ENCODE measurements around the gene DLG1. TPM values are rescaled to one million over a fixed set of nuclear protein-coding genes. Genes with fewer than 3 reads are reported as not detected.

Gene DLG1
- total RNA-seq, 1 experiment from 2014 or later = 89.8 TPM

DNA sequence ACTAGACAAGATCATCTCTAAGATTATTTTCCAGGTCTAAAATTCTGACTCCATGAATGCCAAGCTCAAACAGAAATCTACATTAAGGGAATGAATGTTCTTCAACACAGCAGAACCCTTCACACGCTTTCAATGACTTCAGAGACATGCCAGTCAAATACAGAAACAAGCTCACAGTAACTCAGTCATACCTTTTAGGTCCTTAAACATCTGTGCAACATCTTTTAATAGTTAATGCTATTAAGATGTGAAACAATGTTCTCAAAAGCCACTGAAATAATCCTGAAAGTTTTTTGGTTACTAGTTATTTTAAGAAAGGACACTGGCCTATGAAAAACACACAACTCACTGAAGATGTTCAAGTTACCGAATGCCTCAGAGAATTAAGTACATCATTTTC is 2.5 kb downstream of the DLG1 start:
- Histone ChIP-seq H3K4me1 (ENCODE audit: control insufficient read depth in 1 of 2, insufficient read depth in 2 of 2, low read length in 2 of 2) (peaks cover 11 to 17% of the 10 kb centered on the region in 2 experiments; a peak in 3 of 4 replicates), H4K20me1 (ENCODE audit: insufficient read depth) (no peaks in the 10 kb centered on the region; the same call in 1 of the 2 replicates), H3K4me2 (ENCODE audit: low read length) (no peak overlapping the region), H3K9ac (ENCODE audit: low read length) (no peak overlapping the region), H3K9me3 (ENCODE audit: control insufficient read depth in 1 of 2, insufficient read depth in 1 of 2, low read depth in 1 of 2, low read length in 2 of 2) (no peaks in the 10 kb centered on the region), H3K4me3 (replicated peaks in 1 of 2; ENCODE audit: low read depth in 1 of 2, low read length in 2 of 2) (no peak overlapping the region), H3K27me3 (ENCODE audit: insufficient read depth, low read length) (no peaks in the 10 kb centered on the region), H3K36me3 (ENCODE audit: control insufficient read depth in 1 of 2, insufficient read depth in 2 of 2, low read length in 2 of 2) (peaks cover 15 to 18% of the 10 kb centered on the region in 2 experiments), H3K79me2 (ENCODE audit: insufficient read depth, low read length) (peaks cover 68% of the 10 kb centered on the region), H2AFZ (ENCODE audit: low read depth, low read length, poor library complexity, severe bottlenecking) (no peak overlapping the region), H3K27ac (ENCODE audit: low read depth, low read length) (no peak overlapping the region), H3K9me2 (ENCODE audit: insufficient read depth) (no peaks in the 10 kb centered on the region)
- no TSS peak for BruUV-seq (replicated peaks)
- DNase-seq (ENCODE audit: low read depth, low spot score) (no peak), ATAC-seq (no peak)
- no peak for TF ChIP-seq ELF1 (IDR thresholded peaks at IDR 0.05; ENCODE audit: borderline replicate concordance, low read depth)
- TF ChIP-seq SP1 (IDR thresholded peaks at IDR 0.05; ENCODE audit: low read depth) = no peak
- TF ChIP-seq, protein P1, sequence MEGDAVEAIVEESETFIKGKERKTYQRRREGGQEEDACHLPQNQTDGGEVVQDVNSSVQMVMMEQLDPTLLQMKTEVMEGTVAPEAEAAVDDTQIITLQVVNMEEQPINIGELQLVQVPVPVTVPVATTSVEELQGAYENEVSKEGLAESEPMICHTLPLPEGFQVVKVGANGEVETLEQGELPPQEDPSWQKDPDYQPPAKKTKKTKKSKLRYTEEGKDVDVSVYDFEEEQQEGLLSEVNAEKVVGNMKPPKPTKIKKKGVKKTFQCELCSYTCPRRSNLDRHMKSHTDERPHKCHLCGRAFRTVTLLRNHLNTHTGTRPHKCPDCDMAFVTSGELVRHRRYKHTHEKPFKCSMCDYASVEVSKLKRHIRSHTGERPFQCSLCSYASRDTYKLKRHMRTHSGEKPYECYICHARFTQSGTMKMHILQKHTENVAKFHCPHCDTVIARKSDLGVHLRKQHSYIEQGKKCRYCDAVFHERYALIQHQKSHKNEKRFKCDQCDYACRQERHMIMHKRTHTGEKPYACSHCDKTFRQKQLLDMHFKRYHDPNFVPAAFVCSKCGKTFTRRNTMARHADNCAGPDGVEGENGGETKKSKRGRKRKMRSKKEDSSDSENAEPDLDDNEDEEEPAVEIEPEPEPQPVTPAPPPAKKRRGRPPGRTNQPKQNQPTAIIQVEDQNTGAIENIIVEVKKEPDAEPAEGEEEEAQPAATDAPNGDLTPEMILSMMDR (IDR thresholded peaks at IDR 0.05 in 2 of 3, conservative IDR thresholded peaks at IDR 0.05 in 1 of 3; ENCODE audit: borderline replicate concordance in 1 of 3, insufficient read depth in 1 of 3, low read depth in 2 of 3, low read length in 2 of 3) = no peak
- TF ChIP-seq ZFX (IDR thresholded peaks at IDR 0.05) = no peak
- TF ChIP-seq FOSL1 (IDR thresholded peaks at IDR 0.05; ENCODE audit: low read depth) = no peak
- no peak for TF ChIP-seq TCF7L2 (IDR thresholded peaks at IDR 0.05; ENCODE audit: borderline replicate concordance, extremely low read depth, insufficient read depth, insufficient read length)
- no peak for TF ChIP-seq POLR2AphosphoS5 (IDR thresholded peaks at IDR 0.05; ENCODE audit: low read depth, low read length)
- intact Hi-C loops (cut with micrococcal nuclease) = loop anchor here (5.0 kb wide), 1 partner anchor 161 kb away; no protein-coding TSS in a partner anchor
- ChIA-PET CTCF (no interaction called here), POLR2A (no interaction called here), RAD21 (ENCODE audit: low non-redundant PET in 1 of 2, low total read pairs in 2 of 2, uncharacterized antibody in 2 of 2, unreplicated experiment in 2 of 2) (no interaction called here)

DNA sequence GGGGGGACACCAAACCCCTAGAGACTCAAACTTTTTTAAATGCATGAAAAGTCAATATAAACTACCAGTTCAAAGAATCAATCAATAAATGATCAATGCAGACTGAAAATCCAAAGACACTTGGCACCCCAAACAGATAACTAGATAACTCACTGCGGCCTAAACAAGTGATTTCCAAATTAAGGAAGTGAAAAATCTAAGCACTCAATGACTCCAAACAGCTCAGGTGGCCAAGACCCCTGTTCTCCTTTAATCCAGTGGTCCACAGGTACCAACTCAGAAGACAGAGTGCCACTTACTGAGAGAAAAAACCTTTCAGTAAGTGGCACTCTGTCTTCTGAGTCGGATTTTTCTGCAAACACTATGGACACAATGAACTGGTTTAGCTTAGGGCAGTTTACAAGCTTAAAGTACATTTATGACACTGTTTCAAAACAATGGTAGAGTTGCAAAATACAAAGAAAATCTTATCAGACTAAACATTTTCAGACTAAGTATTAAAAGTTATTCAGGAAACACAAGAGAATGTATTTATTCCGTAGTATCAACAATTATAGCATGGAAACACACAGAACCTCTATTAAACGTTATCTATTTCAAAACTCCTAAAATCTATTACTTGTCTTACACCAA is 4.7 kb downstream of the DLG1 start:
- DNase-seq (ENCODE audit: low read depth, low spot score) (no peak), ATAC-seq (no peak)
- Histone ChIP-seq H2AFZ (ENCODE audit: low read depth, low read length, poor library complexity, severe bottlenecking) (no peak overlapping the region), H3K4me3 (replicated peaks in 1 of 2; ENCODE audit: low read depth in 1 of 2, low read length in 2 of 2) (no peak overlapping the region), H3K36me3 (ENCODE audit: control insufficient read depth in 1 of 2, insufficient read depth in 2 of 2, low read length in 2 of 2) (peaks cover 22% of the 10 kb centered on the region in 2 experiments), H3K9me3 (ENCODE audit: control insufficient read depth in 1 of 2, insufficient read depth in 1 of 2, low read depth in 1 of 2, low read length in 2 of 2) (no peaks in the 10 kb centered on the region), H3K27ac (ENCODE audit: low read depth, low read length) (no peak overlapping the region), H3K4me2 (ENCODE audit: low read length) (no peak overlapping the region), H3K4me1 (ENCODE audit: control insufficient read depth in 1 of 2, insufficient read depth in 2 of 2, low read length in 2 of 2) (peaks cover 5% of the 10 kb centered on the region in 2 experiments; a peak in 2 of 4 replicates), H4K20me1 (ENCODE audit: insufficient read depth) (no peaks in the 10 kb centered on the region; the same call in 1 of the 2 replicates), H3K27me3 (ENCODE audit: insufficient read depth, low read length) (no peaks in the 10 kb centered on the region), H3K9ac (ENCODE audit: low read length) (no peak overlapping the region), H3K9me2 (ENCODE audit: insufficient read depth) (no peaks in the 10 kb centered on the region), H3K79me2 (ENCODE audit: insufficient read depth, low read length) (peaks cover 90% of the 10 kb centered on the region)
- CTCF ChIA-PET = no interaction called here
- intact Hi-C loops (cut with micrococcal nuclease) = no loop called here
- RAD21 ChIA-PET (ENCODE audit: low non-redundant PET in 1 of 2, low total read pairs in 2 of 2, uncharacterized antibody in 2 of 2, unreplicated experiment in 2 of 2) = no interaction called here
- POLR2A ChIA-PET = no interaction called here
- no TSS peak for BruUV-seq (replicated peaks)
- TF ChIP-seq EZH2 (IDR thresholded peaks at IDR 0.05) = no peak
- no peak for TF ChIP-seq CEBPB (IDR thresholded peaks at IDR 0.05; ENCODE audit: low read depth)
- no peak for TF ChIP-seq ZNF274 (IDR thresholded peaks at IDR 0.05; ENCODE audit: low read depth, low read length)
- TF ChIP-seq MAX (IDR thresholded peaks at IDR 0.05) = no peak
- no peak for TF ChIP-seq POLR2AphosphoS5 (IDR thresholded peaks at IDR 0.05; ENCODE audit: low read depth, low read length)
- TF ChIP-seq EGR1 (IDR thresholded peaks at IDR 0.05; ENCODE audit: low read depth) = no peak
- no peak for TF ChIP-seq EZH2phosphoT487 (IDR thresholded peaks at IDR 0.05; ENCODE audit: borderline replicate concordance)
- no peak for TF ChIP-seq CBX3 (IDR thresholded peaks at IDR 0.05; ENCODE audit: low read depth)
- no peak for TF ChIP-seq RAD21 (IDR thresholded peaks at IDR 0.05; ENCODE audit: low read depth)
- TF ChIP-seq JUND (IDR thresholded peaks at IDR 0.05) = no peak
- no peak for TF ChIP-seq POLR2A (IDR thresholded peaks at IDR 0.05; ENCODE audit: borderline replicate concordance, extremely low read depth, insufficient read depth, insufficient read length)
- no peak for TF ChIP-seq SIN3A (IDR thresholded peaks at IDR 0.05; ENCODE audit: low read depth)

All from HCT116 (cell line).